WTC11 (cell line): ENCODE data around the gene PSME4. TPM values are rescaled to one million over a fixed set of nuclear protein-coding genes. Genes with fewer than 3 reads are reported as not detected.

Experiments used
- ATAC-seq: fragments of 200-7000 bp; cut with Tn5 transposase; 2 replicates; pipeline ENCODE4 v1.10.0; 2021; ENCODE audit warnings: mild to moderate bottlenecking, moderate library complexity
- CTCF ChIA-PET: fragments of 300-600 bp; sonication (Branson Sonifier 250); formaldehyde crosslinking; loops from one replicate; lab custom pipeline; 2021; ENCODE audit warnings: antibody characterized with exemption; lab: Charles Lee
- POLR2A ChIA-PET: fragments of 350-600 bp; sonication (Branson Sonifier 250); formaldehyde crosslinking; loops from one replicate; lab custom pipeline; 2021; ENCODE audit warnings: antibody characterized with exemption; lab: Charles Lee
- DNase-seq: peaks from one replicate; pipeline ENCODE4 v3.0.0; 2021; ENCODE audit warnings: low spot score
- H3K27ac Mint-ChIP-seq: 2 replicates; pipeline ENCODE4 v1.8.0; 2021; ENCODE audit warnings: mixed read lengths
- H3K27me3 Mint-ChIP-seq: 2 replicates; pipeline ENCODE4 v1.8.0; 2021; ENCODE audit warnings: low read depth, mild to moderate bottlenecking, moderate library complexity, mixed read lengths
- H3K36me3 Mint-ChIP-seq: 2 replicates; pipeline ENCODE4 v1.8.0; 2021; ENCODE audit warnings: mixed read lengths
- H3K4me1 Mint-ChIP-seq: 2 replicates; pipeline ENCODE4 v1.8.0; 2022; ENCODE audit warnings: mixed read lengths
- H3K4me3 Mint-ChIP-seq: 2 replicates; pipeline ENCODE4 v1.8.0; 2021; ENCODE audit warnings: mild to moderate bottlenecking, moderate library complexity, mixed read lengths
- H3K9me3 Mint-ChIP-seq: 2 replicates; pipeline ENCODE4 v1.8.0; 2021; ENCODE audit warnings: mixed read lengths
- CBFB ChIP-seq: sonication (generic); formaldehyde crosslinking; IDR thresholded peaks from 2 replicates; pipeline ENCODE4 v1.8.1; 2022; ENCODE audit warnings: mild to moderate bottlenecking, low read depth, missing genetic modification reagents
- GABPB1 ChIP-seq: sonication (generic); formaldehyde crosslinking; IDR thresholded peaks from 2 replicates; pipeline ENCODE4 v1.8.1; 2023; ENCODE audit warnings: mild to moderate bottlenecking, missing genetic modification reagents
- MXD4 ChIP-seq: fragments of 250-450 bp; sonication (Bioruptor Pico); IDR thresholded peaks from 2 replicates; pipeline ENCODE4 v1.8.0; 2021; ENCODE audit warnings: mild to moderate bottlenecking, moderate library complexity, borderline replicate concordance
- NFE2L1 ChIP-seq: sonication (generic); formaldehyde crosslinking; IDR thresholded peaks from 2 replicates; pipeline ENCODE4 v1.8.1; 2023; ENCODE audit warnings: missing genetic modification reagents
- TEAD1 ChIP-seq: sonication (generic); formaldehyde crosslinking; IDR thresholded peaks from 2 replicates; pipeline ENCODE4 v1.8.0; 2022; ENCODE audit warnings: mild to moderate bottlenecking, missing genetic modification reagents
- ZBTB21 ChIP-seq: sonication (generic); formaldehyde crosslinking; IDR thresholded peaks from 2 replicates; pipeline ENCODE4 v1.8.1; 2023; ENCODE audit warnings: mild to moderate bottlenecking, missing genetic modification reagents, borderline replicate concordance
- ZNF232 ChIP-seq: sonication (generic); formaldehyde crosslinking; IDR thresholded peaks from 2 replicates; pipeline ENCODE4 v1.8.0; 2022; ENCODE audit warnings: mild to moderate bottlenecking, missing genetic modification reagents
- ZNF423 ChIP-seq: fragments of 250-450 bp; sonication (Bioruptor Pico); IDR thresholded peaks from 2 replicates; pipeline ENCODE4 v2.1.2; 2022; ENCODE audit warnings: mild to moderate bottlenecking, moderate library complexity
- total RNA-seq: library from RNA; stranded (reverse); gene quantifications from 3 replicates; pipeline ENCODE4 v1.2.3, GENCODE V29; 2021
- TF ChIP-seq, protein P1 (sequence below): fragments of 250-450 bp; sonication (Bioruptor Pico); IDR thresholded peaks from 2 replicates; pipeline ENCODE4 v1.9.0; 2021; ENCODE audit warnings: mild to moderate bottlenecking
- TF ChIP-seq, protein P2 (sequence below): sonication (generic); formaldehyde crosslinking; IDR thresholded peaks from 2 replicates; pipeline ENCODE4 v1.8.0; 2023; ENCODE audit warnings: missing genetic modification reagents
- TF ChIP-seq, protein P3 (sequence below): sonication (generic); formaldehyde crosslinking; IDR thresholded peaks from 2 replicates; pipeline ENCODE4 v1.8.1; 2023; ENCODE audit warnings: mild to moderate bottlenecking, missing genetic modification reagents
- TF ChIP-seq, protein P4 (sequence below): sonication (generic); formaldehyde crosslinking; IDR thresholded peaks from 2 replicates; pipeline ENCODE4 v1.8.0; 2022; ENCODE audit warnings: mild to moderate bottlenecking, missing genetic modification reagents
- TF ChIP-seq, protein P5 (sequence below): fragments of 200-600 bp; IDR thresholded peaks from 2 replicates; pipeline ENCODE4 v1.8.0; 2022; ENCODE audit warnings: antibody characterized with exemption
- TF ChIP-seq, protein P6 (sequence below): sonication (generic); formaldehyde crosslinking; IDR thresholded peaks from 2 replicates; pipeline ENCODE4 v1.8.0; 2022; ENCODE audit warnings: mild to moderate bottlenecking, missing genetic modification reagents
- TF ChIP-seq, protein P7 (sequence below): sonication (generic); formaldehyde crosslinking; IDR thresholded peaks from 2 replicates; pipeline ENCODE4 v1.8.1; 2022; ENCODE audit warnings: mild to moderate bottlenecking, missing genetic modification reagents, moderate library complexity, borderline replicate concordance
- TF ChIP-seq, protein P8 (sequence below): sonication (generic); formaldehyde crosslinking; IDR thresholded peaks from 2 replicates; pipeline ENCODE4 v1.8.1; 2022; ENCODE audit warnings: low read depth, mild to moderate bottlenecking, moderate library complexity, missing genetic modification reagents, borderline replicate concordance

PSME4 gene
- total RNA-seq, 1 experiment from 2014 or later, result 91.9 TPM

DNA sequence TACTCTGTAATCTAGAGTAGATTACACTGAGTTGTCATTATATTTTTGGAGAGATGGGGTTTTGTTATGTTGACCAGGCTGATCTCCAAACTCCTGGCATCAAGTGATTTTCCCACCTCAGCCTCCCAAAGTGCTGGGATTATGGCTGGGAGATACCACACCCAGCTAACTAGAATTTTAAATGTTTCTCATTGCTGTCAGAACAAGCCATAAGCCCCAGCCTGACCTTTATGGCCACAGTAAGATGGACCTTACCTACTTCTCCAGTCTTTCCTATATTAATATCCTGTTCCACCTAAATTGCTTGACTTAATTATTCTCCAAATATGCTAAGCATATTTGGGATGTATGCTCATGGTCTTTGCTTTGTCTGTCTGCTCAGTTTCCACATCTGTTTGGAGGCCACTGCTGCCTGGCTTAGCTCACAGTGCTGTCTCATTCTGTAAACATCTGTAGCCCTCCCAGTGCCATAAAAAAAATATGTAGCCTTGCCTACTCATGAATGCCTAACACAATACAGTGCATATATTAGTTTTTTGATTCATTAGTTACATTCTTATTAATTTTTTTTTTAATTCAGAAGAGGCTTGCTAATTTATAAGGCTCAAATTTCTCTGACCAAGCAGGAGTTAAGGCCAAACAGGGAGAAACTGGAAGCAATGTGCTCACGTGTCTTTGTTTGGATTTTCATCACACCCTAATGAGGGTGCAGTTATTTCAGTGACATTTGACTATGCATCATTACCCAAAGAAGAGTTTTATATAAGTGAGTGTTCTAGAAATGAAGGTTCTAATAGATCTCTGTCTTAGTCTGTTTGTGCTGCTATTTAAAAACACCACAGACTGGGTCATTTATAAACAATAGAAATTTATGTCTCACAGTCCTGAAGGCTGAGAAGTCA is 45.3 kb upstream of the PSME4 start:
- no peak for ATAC-seq
- DNase-seq, result no peak
- H3K9me3 Mint-ChIP-seq, result peaks cover 6% of the 10 kb centered on the region
- TF ChIP-seq ZNF232 (CRISPR knock-in tag), result no peak
- no peak for TF ChIP-seq TEAD1 (CRISPR knock-in tag)
- TF ChIP-seq, protein P1, sequence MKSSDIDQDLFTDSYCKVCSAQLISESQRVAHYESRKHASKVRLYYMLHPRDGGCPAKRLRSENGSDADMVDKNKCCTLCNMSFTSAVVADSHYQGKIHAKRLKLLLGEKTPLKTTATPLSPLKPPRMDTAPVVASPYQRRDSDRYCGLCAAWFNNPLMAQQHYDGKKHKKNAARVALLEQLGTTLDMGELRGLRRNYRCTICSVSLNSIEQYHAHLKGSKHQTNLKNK, result no peak
- TF ChIP-seq, protein P2, sequence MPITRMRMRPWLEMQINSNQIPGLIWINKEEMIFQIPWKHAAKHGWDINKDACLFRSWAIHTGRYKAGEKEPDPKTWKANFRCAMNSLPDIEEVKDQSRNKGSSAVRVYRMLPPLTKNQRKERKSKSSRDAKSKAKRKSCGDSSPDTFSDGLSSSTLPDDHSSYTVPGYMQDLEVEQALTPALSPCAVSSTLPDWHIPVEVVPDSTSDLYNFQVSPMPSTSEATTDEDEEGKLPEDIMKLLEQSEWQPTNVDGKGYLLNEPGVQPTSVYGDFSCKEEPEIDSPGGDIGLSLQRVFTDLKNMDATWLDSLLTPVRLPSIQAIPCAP (CRISPR knock-in tag), result no peak
- TF ChIP-seq GABPB1 (CRISPR knock-in tag), result no peak
- TF ChIP-seq, protein P3, sequence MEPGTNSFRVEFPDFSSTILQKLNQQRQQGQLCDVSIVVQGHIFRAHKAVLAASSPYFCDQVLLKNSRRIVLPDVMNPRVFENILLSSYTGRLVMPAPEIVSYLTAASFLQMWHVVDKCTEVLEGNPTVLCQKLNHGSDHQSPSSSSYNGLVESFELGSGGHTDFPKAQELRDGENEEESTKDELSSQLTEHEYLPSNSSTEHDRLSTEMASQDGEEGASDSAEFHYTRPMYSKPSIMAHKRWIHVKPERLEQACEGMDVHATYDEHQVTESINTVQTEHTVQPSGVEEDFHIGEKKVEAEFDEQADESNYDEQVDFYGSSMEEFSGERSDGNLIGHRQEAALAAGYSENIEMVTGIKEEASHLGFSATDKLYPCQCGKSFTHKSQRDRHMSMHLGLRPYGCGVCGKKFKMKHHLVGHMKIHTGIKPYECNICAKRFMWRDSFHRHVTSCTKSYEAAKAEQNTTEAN (CRISPR knock-in tag), result no peak
- no peak for TF ChIP-seq ZBTB21 (CRISPR knock-in tag)
- TF ChIP-seq, protein P4, sequence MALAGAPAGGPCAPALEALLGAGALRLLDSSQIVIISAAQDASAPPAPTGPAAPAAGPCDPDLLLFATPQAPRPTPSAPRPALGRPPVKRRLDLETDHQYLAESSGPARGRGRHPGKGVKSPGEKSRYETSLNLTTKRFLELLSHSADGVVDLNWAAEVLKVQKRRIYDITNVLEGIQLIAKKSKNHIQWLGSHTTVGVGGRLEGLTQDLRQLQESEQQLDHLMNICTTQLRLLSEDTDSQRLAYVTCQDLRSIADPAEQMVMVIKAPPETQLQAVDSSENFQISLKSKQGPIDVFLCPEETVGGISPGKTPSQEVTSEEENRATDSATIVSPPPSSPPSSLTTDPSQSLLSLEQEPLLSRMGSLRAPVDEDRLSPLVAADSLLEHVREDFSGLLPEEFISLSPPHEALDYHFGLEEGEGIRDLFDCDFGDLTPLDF (CRISPR knock-in tag), result no peak
- TF ChIP-seq ZNF423 (CRISPR knock-in tag), result no peak
- TF ChIP-seq, protein P5, sequence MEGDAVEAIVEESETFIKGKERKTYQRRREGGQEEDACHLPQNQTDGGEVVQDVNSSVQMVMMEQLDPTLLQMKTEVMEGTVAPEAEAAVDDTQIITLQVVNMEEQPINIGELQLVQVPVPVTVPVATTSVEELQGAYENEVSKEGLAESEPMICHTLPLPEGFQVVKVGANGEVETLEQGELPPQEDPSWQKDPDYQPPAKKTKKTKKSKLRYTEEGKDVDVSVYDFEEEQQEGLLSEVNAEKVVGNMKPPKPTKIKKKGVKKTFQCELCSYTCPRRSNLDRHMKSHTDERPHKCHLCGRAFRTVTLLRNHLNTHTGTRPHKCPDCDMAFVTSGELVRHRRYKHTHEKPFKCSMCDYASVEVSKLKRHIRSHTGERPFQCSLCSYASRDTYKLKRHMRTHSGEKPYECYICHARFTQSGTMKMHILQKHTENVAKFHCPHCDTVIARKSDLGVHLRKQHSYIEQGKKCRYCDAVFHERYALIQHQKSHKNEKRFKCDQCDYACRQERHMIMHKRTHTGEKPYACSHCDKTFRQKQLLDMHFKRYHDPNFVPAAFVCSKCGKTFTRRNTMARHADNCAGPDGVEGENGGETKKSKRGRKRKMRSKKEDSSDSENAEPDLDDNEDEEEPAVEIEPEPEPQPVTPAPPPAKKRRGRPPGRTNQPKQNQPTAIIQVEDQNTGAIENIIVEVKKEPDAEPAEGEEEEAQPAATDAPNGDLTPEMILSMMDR, result no peak
- no peak for TF ChIP-seq NFE2L1 (CRISPR knock-in tag)
- TF ChIP-seq, protein P6, sequence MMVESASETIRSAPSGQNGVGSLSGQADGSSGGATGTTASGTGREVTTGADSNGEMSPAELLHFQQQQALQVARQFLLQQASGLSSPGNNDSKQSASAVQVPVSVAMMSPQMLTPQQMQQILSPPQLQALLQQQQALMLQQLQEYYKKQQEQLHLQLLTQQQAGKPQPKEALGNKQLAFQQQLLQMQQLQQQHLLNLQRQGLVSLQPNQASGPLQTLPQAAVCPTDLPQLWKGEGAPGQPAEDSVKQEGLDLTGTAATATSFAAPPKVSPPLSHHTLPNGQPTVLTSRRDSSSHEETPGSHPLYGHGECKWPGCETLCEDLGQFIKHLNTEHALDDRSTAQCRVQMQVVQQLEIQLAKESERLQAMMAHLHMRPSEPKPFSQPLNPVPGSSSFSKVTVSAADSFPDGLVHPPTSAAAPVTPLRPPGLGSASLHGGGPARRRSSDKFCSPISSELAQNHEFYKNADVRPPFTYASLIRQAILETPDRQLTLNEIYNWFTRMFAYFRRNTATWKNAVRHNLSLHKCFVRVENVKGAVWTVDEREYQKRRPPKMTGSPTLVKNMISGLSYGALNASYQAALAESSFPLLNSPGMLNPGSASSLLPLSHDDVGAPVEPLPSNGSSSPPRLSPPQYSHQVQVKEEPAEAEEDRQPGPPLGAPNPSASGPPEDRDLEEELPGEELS, result no peak
- no peak for TF ChIP-seq MXD4 (CRISPR knock-in tag)
- TF ChIP-seq, protein P7, sequence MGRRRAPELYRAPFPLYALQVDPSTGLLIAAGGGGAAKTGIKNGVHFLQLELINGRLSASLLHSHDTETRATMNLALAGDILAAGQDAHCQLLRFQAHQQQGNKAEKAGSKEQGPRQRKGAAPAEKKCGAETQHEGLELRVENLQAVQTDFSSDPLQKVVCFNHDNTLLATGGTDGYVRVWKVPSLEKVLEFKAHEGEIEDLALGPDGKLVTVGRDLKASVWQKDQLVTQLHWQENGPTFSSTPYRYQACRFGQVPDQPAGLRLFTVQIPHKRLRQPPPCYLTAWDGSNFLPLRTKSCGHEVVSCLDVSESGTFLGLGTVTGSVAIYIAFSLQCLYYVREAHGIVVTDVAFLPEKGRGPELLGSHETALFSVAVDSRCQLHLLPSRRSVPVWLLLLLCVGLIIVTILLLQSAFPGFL (CRISPR knock-in tag), result no peak
- no peak for TF ChIP-seq CBFB (CRISPR knock-in tag)
- TF ChIP-seq, protein P8, sequence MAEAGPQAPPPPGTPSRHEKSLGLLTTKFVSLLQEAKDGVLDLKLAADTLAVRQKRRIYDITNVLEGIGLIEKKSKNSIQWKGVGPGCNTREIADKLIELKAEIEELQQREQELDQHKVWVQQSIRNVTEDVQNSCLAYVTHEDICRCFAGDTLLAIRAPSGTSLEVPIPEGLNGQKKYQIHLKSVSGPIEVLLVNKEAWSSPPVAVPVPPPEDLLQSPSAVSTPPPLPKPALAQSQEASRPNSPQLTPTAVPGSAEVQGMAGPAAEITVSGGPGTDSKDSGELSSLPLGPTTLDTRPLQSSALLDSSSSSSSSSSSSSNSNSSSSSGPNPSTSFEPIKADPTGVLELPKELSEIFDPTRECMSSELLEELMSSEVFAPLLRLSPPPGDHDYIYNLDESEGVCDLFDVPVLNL, result no peak
- no peak overlapping the region for H3K4me3 Mint-ChIP-seq
- no peaks in the 10 kb centered on the region for H3K4me1 Mint-ChIP-seq
- H3K27ac Mint-ChIP-seq, result no peak overlapping the region
- ChIA-PET POLR2A (interaction anchor here (0.7 kb wide), 2 partner anchors 33 to 163 kb away, joined by 4 to 5 read pairs; no protein-coding TSS in a partner anchor), CTCF (no interaction called here)
- H3K36me3 Mint-ChIP-seq, result peaks cover 9% of the 10 kb centered on the region
- 0 out of 2 replicates have a peak, but pooled peaks cover under 1% of the 10 kb centered on the region for H3K27me3 Mint-ChIP-seq
